T-helper 2 cell treated with Interferon-gamma antibody and Interleukin-4, amounts not matched to agents 5 μg/mL and 100 μg/mL, for 36 hours (primary cell): ENCODE data around the gene TMEM214.

ENCODE experiments used
- DNase-seq: peaks from one replicate; pipeline ENCODE4 v3.0.0; 2021; ENCODE audit warnings: low spot score
- H3K27ac Mint-ChIP-seq: one replicate; pipeline ENCODE4 v1.8.0; 2021; ENCODE audit warnings: mild to moderate bottlenecking, mixed read lengths
- H3K27me3 Mint-ChIP-seq: one replicate; pipeline ENCODE4 v1.8.0; 2021; ENCODE audit warnings: low read depth, mixed read lengths
- H3K36me3 Mint-ChIP-seq: one replicate; pipeline ENCODE4 v1.8.0; 2021; ENCODE audit warnings: low read depth, mixed read lengths
- H3K4me1 Mint-ChIP-seq: one replicate; pipeline ENCODE4 v1.8.0; 2021; ENCODE audit warnings: low read depth, mixed read lengths
- H3K4me3 Mint-ChIP-seq: one replicate; pipeline ENCODE4 v1.8.0; 2022; ENCODE audit warnings: mild to moderate bottlenecking, moderate library complexity, mixed read lengths
- H3K9me3 Mint-ChIP-seq: one replicate; pipeline ENCODE4 v1.8.0; 2021; ENCODE audit warnings: mixed read lengths

Gene TMEM214

DNA sequence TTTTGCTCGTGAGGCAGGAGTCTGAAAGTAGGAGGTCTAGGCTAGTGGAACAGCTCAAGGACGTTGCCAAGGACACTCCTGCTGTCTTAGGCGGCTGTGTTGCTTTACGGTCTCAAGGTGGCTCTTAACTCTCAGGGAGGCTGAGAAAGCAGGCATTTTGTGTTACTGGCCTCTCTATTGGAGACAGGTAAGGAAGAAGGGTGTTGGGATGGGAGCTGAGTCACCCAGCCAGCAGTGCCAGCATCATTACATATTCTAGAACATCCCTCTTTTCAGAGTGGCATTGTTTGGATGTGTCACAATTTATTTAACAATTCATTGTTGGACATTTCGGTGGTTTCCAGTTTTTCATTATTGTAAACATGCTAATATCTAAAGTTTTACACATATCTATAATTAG is 30.8 kb upstream of the TMEM214 start:
- H3K27ac Mint-ChIP-seq: no peak overlapping the region
- H3K36me3 Mint-ChIP-seq: no peaks in the 10 kb centered on the region
- no peak overlapping the region for H3K4me3 Mint-ChIP-seq
- DNase-seq: no peak
- no peaks in the 10 kb centered on the region for H3K9me3 Mint-ChIP-seq
- H3K27me3 Mint-ChIP-seq: peaks cover 23% of the 10 kb centered on the region
- H3K4me1 Mint-ChIP-seq: no peaks in the 10 kb centered on the region

GRCh38 chr2:27003007-27003406 is 29.8 kb upstream of the TMEM214 start:
- Mint-ChIP-seq H3K9me3 (no peaks in the 10 kb centered on the region), H3K27me3 (peaks cover 22% of the 10 kb centered on the region), H3K36me3 (no peaks in the 10 kb centered on the region), H3K27ac (no peak overlapping the region), H3K4me3 (no peak overlapping the region), H3K4me1 (no peaks in the 10 kb centered on the region)
- no peak for DNase-seq

DNA sequence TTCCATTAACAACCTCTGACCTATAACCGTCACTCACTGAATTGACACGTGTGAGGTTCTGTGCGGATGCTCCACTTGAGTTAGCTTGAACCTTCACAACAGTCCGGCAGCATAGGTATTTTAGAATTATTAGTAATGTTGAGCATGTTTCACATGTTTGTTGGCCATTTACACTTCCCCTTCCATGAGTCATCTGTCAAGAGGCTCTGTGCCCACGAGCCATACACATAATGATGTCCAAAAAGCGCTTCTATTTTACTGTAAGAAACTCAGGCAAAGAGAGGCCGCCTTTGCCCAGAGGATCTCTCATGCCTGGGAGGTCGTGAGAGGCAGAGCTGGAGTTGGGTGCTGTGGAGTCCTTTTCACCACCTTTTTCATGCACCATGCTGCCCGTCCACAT is 28.9 kb upstream of the TMEM214 start:
- no peak for DNase-seq
- H3K27ac Mint-ChIP-seq: no peak overlapping the region
- no peaks in the 10 kb centered on the region for H3K36me3 Mint-ChIP-seq
- no peaks in the 10 kb centered on the region for H3K9me3 Mint-ChIP-seq
- peaks cover 24% of the 10 kb centered on the region for H3K27me3 Mint-ChIP-seq
- H3K4me3 Mint-ChIP-seq: no peak overlapping the region
- H3K4me1 Mint-ChIP-seq: no peaks in the 10 kb centered on the region

DNA sequence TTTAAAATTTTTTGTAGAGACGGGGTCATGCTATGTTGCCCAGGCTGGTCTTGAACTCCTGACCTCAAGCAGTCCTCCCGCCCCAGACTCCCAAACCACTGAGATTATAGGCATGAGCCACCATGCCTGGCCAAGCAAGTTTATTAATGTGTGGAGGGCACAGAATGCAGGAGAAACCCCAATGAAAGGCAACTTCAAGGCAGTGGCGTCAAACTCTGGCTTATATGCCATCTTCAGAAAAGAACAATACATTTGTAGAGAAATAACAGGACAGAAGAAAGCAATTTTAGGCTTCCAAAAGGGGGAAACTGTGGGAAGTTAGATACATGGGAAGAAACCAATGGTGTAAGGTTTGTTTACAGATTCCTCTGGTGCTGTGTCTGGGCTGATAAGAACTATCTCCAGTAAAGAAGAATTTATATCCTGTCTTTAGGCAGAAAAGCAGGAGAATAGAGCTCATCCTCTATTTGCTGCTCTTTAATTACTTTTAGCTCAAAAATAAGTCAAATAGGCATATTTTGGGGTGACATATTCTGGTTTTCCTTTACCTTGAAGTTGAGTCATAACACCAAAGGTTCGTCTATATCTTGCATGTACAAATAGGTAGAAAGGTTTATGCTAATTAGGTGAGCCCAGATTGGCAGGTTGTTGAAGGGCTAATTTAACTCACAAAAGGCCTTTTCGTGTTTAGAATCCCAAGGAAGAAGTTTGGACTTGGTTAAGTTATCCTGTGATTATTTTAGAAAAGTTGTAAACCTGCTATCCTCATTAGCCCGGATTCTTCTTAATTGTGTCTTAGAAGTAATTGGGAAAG is 26.0 kb upstream of the TMEM214 start:
- peaks cover 18% of the 10 kb centered on the region for H3K27me3 Mint-ChIP-seq
- no peak overlapping the region for H3K4me3 Mint-ChIP-seq
- no peaks in the 10 kb centered on the region for H3K36me3 Mint-ChIP-seq
- DNase-seq: no peak
- H3K9me3 Mint-ChIP-seq: no peaks in the 10 kb centered on the region
- peaks cover 14% of the 10 kb centered on the region for H3K4me1 Mint-ChIP-seq
- no peak overlapping the region for H3K27ac Mint-ChIP-seq

DNA sequence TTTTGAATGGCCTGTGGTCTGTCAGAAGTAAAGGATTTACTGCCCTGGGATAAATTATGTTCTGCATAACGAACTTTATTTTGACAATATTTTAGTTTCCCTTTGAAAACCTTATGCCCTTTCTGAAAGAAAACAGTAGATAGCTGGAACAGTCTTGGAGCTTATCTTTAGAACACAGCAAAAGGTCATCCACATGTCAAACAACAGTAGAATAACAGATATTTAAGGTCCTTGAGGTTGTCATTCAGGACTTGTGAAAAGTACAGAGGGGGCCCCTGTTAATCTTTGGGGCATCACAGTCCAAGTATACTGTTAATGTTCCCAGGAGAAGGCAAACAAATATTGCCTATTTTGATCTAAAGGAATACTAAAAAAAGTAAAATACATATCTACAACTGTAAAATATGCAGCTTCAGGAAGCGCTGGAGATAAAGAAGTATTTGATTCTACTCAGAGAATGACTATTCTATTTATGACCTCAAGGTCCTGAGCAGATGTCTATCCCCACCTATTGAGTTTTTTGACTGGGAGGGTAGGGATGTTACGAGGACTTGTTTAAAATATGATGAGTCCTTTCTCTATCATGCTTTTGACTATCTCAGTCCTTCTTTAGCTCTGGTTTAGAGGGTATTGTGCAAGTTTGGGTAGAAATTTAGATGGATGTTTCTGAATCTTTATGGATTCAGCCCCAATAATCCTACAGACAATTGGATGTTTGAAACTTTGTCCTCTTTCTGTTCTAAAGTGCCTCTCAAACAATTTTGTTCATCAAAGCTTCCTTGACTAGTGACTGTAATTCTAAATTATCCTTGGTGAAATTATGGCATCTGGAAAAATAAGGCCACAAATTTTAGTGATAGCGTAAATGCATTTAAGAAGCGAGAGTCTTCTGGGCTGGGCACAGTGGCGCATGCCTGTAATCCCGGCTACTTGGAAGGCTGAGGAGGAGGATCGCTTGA is 25.1 kb upstream of the TMEM214 start:
- H3K9me3 Mint-ChIP-seq: no peaks in the 10 kb centered on the region
- no peaks in the 10 kb centered on the region for H3K36me3 Mint-ChIP-seq
- H3K4me3 Mint-ChIP-seq: no peak overlapping the region
- H3K27ac Mint-ChIP-seq: no peak overlapping the region
- H3K27me3 Mint-ChIP-seq: peaks cover 17% of the 10 kb centered on the region
- DNase-seq: no peak
- peaks cover 14% of the 10 kb centered on the region for H3K4me1 Mint-ChIP-seq

DNA sequence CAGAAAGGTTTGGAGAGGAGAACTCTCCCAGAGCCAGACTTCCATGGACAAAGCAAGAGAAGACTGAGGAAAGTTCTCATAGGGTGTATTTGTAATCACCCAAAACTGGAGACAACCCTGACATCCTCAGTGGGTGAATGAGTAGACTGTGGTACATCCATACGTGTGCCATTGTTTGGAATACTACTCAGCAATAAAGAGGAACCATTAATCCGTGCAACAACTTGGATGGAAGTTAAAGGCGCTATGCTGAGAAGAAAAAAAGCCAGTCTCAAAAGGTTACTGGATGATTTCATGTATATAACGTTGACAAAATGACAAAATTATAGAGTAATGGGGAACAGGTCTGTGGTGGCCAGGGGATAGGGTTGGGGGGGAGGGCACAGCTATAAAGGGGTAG is 24.1 kb upstream of the TMEM214 start:
- Mint-ChIP-seq H3K4me1 (peaks cover 14% of the 10 kb centered on the region), H3K4me3 (no peak overlapping the region), H3K27ac (no peak overlapping the region), H3K27me3 (peaks cover 17% of the 10 kb centered on the region), H3K36me3 (no peaks in the 10 kb centered on the region), H3K9me3 (no peaks in the 10 kb centered on the region)
- no peak for DNase-seq

- DNase-seq: no peak
- Mint-ChIP-seq H3K36me3 (no peaks in the 10 kb centered on the region), H3K9me3 (no peaks in the 10 kb centered on the region), H3K27me3 (peaks cover 17% of the 10 kb centered on the region), H3K27ac (no peak overlapping the region), H3K4me3 (no peak overlapping the region), H3K4me1 (peaks cover 14% of the 10 kb centered on the region)
Measured at GRCh38 chr2:27009083-27009482, 23.7 kb upstream of the TMEM214 start.

- peaks cover 17% of the 10 kb centered on the region for H3K27me3 Mint-ChIP-seq
- DNase-seq: no peak
- H3K4me1 Mint-ChIP-seq: peaks cover 14% of the 10 kb centered on the region
- H3K36me3 Mint-ChIP-seq: no peaks in the 10 kb centered on the region
- H3K9me3 Mint-ChIP-seq: no peaks in the 10 kb centered on the region
- no peak overlapping the region for H3K4me3 Mint-ChIP-seq
- H3K27ac Mint-ChIP-seq: no peak overlapping the region
Measured at GRCh38 chr2:27009716-27010115, 23.0 kb upstream of the TMEM214 start.

GRCh38 chr2:27010139-27010538 is 22.6 kb upstream of the TMEM214 start:
- peaks cover 14% of the 10 kb centered on the region for H3K4me1 Mint-ChIP-seq
- no peak overlapping the region for H3K4me3 Mint-ChIP-seq
- no peaks in the 10 kb centered on the region for H3K9me3 Mint-ChIP-seq
- no peak for DNase-seq
- no peak overlapping the region for H3K27ac Mint-ChIP-seq
- H3K27me3 Mint-ChIP-seq: peaks cover 17% of the 10 kb centered on the region
- H3K36me3 Mint-ChIP-seq: no peaks in the 10 kb centered on the region

- H3K27me3 Mint-ChIP-seq: peaks cover 4% of the 10 kb centered on the region
- no peak for DNase-seq
- H3K4me3 Mint-ChIP-seq: no peak overlapping the region
- no peaks in the 10 kb centered on the region for H3K9me3 Mint-ChIP-seq
- H3K4me1 Mint-ChIP-seq: peaks cover 18% of the 10 kb centered on the region
- H3K27ac Mint-ChIP-seq: no peak overlapping the region
- no peaks in the 10 kb centered on the region for H3K36me3 Mint-ChIP-seq
Measured at GRCh38 chr2:27013738-27014137, 19.0 kb upstream of the TMEM214 start.

DNA sequence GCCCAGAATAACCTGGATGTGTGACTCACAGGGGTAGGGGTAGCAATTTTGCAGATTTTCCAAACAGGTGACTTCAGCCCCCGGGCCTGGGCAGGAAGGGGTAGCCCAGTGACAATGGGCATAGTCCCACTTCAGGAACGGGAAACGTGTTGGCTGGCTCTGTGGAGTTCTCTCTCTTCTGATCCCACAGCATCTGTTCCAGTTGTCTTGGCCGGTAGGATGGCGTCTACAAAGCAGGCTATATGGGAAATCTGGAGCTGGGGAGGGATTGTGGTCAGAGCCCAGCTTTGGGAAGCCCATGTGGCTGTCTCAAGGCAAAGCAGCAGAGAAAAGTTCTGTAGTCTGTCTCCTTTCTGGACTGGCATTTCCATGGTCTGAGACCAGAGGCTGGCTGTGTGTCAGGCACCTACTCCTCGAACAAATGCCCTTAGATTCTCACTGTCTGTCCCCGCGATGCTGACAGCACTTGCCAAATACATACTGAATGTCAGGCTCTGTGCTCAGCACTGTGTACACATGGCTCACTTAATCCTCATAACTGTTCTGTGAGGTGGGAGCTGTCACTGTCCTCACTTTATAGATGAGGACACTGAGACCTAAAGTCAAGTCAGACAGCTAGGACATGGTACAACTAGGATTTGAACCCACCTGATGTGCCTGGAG is 17.9 kb upstream of the TMEM214 start:
- DNase-seq: no peak
- H3K27ac Mint-ChIP-seq: no peak overlapping the region
- no peaks in the 10 kb centered on the region for H3K9me3 Mint-ChIP-seq
- H3K4me1 Mint-ChIP-seq: peaks cover 14% of the 10 kb centered on the region
- no peaks in the 10 kb centered on the region for H3K36me3 Mint-ChIP-seq
- H3K27me3 Mint-ChIP-seq: no peaks in the 10 kb centered on the region
- no peak overlapping the region for H3K4me3 Mint-ChIP-seq

DNA sequence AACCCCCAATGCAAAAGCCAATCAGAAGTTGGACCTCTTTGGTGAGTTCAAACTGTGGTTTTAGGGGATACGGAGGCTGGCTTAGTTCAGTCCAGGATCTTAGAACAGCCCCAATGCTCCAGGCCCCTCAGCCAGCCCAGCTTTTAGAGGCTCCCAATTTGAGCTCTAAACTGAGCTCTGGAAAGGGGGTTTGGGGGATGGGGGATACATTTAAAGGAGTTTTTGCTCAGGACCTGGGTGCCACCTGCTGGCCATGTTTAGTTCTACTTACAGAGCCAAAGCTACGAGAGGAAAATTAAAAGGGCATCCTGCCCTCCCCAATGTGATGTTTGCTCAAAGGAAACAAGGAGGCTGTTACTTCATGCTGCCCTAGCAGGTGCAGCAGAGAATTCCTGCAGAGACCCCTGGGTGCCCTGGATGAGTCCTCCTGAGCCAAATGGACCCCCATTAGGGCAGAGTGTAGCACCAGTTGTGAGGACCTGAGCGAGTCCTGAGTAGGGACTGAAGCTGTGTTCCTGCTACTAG is 15.9 kb upstream of the TMEM214 start:
- Mint-ChIP-seq H3K27ac (no peak overlapping the region), H3K4me1 (peaks cover 4% of the 10 kb centered on the region), H3K27me3 (no peaks in the 10 kb centered on the region), H3K9me3 (no peaks in the 10 kb centered on the region), H3K4me3 (no peak overlapping the region), H3K36me3 (no peaks in the 10 kb centered on the region)
- no peak for DNase-seq

- Mint-ChIP-seq H3K36me3 (no peaks in the 10 kb centered on the region), H3K27ac (no peak overlapping the region), H3K4me1 (peaks cover 4% of the 10 kb centered on the region), H3K4me3 (no peak overlapping the region), H3K9me3 (no peaks in the 10 kb centered on the region), H3K27me3 (no peaks in the 10 kb centered on the region)
- DNase-seq: no peak
Measured at GRCh38 chr2:27018142-27018541, 14.6 kb upstream of the TMEM214 start.

GRCh38 chr2:27019459-27019858 is 13.3 kb upstream of the TMEM214 start:
- DNase-seq: no peak
- Mint-ChIP-seq H3K36me3 (no peaks in the 10 kb centered on the region), H3K27ac (no peak overlapping the region), H3K27me3 (no peaks in the 10 kb centered on the region), H3K4me3 (no peak overlapping the region), H3K9me3 (no peaks in the 10 kb centered on the region), H3K4me1 (peaks cover 4% of the 10 kb centered on the region)
